H1 (cell line): ENCODE measurements around the gene HSD3B1. TPM values are rescaled to one million over a fixed set of nuclear protein-coding genes. Genes with fewer than 3 reads are reported as not detected.

Experiments used
- CTCF ChIA-PET: fragments of 300-600 bp; sonication (Branson Sonifier 250); formaldehyde crosslinking; loops from one replicate; lab custom pipeline; 2021; ENCODE audit not compliant: partially characterized antibody; lab: Charles Lee
- POLR2A ChIA-PET: fragments of 300-600 bp; sonication (Branson Sonifier 250); formaldehyde crosslinking; loops from one replicate; lab custom pipeline; 2021; ENCODE audit warnings: inconsistent platforms; ENCODE audit not compliant: partially characterized antibody; lab: Charles Lee
- DNase-seq, 2 experiments: peaks; one replicate each; pipeline versions ENCODE4 v3.0.0 to v3.0.0-alpha.2; 2010 to 2022; ENCODE audit warnings: low spot score in 2 of 2, low read depth in 1 of 2, mixed read lengths in 1 of 2
- FAIRE-seq: peaks from 2 replicates; lab custom pipeline; 2011; peaks lifted over from hg19 to GRCh38; lab: Jason Lieb, UNC
- H2AFZ ChIP-seq: 2 replicates; pipeline ENCODE4 v1.8.1; 2012; ENCODE audit warnings: low read length, inconsistent platforms
- H2AK5ac ChIP-seq: 2 replicates; pipeline ENCODE4 v1.6.1; 2013; ENCODE audit warnings: low read depth, low read length
- H2BK120ac ChIP-seq: replicated peaks from 2 replicates; pipeline ENCODE3; 2013; ENCODE audit warnings: low read depth, low read length, inconsistent platforms
- H2BK12ac ChIP-seq: 2 replicates; pipeline ENCODE4 v1.6.1; 2013; ENCODE audit warnings: low read depth, low read length
- H2BK15ac ChIP-seq: 2 replicates; pipeline ENCODE4 v1.6.1; 2013; ENCODE audit warnings: low read length
- H2BK20ac ChIP-seq: 2 replicates; pipeline ENCODE4 v1.6.1; 2013; ENCODE audit warnings: low read length
- H2BK5ac ChIP-seq: 2 replicates; pipeline ENCODE4 v1.6.1; 2013; ENCODE audit warnings: low read depth, low read length
- H3K14ac ChIP-seq: 2 replicates; pipeline ENCODE4 v1.6.1; 2013; ENCODE audit warnings: inconsistent platforms; ENCODE audit not compliant: insufficient read length
- H3K18ac ChIP-seq: 2 replicates; pipeline ENCODE4 v1.6.1; 2013; ENCODE audit warnings: low read length; ENCODE audit errors: extremely low read depth
- H3K23ac ChIP-seq: 2 replicates; pipeline ENCODE4 v1.6.1; 2013; ENCODE audit warnings: inconsistent platforms; ENCODE audit not compliant: insufficient read length
- H3K23me2 ChIP-seq: 2 replicates; pipeline ENCODE4 v1.6.1; 2013; ENCODE audit warnings: low read depth, low read length
- H3K27ac ChIP-seq: 2 replicates; pipeline ENCODE4 v1.6.1; 2011; ENCODE audit warnings: low read depth, low read length, inconsistent platforms
- H3K27me3 ChIP-seq, 4 experiments: replicated peaks in 1 of 4; 1 replicate in 1 of 4; 2 replicates in 3 of 4; pipeline versions ENCODE4 v1.6.1 to v1.8.1; 2011 to 2013; ENCODE audit warnings: low read length in 3 of 4, mild to moderate bottlenecking in 3 of 4, inconsistent platforms in 2 of 4, mixed read lengths in 2 of 4, moderate library complexity in 1 of 4; ENCODE audit not compliant: control insufficient read depth in 3 of 4, insufficient read depth in 3 of 4; ENCODE audit errors: extremely low read depth in 1 of 4
- H3K36me3 ChIP-seq, 4 experiments: 2 replicates each; pipeline versions ENCODE4 v1.6.1 to v1.8.1; 2011 to 2013; ENCODE audit warnings: mild to moderate bottlenecking in 4 of 4, low read length in 3 of 4, moderate library complexity in 2 of 4, control low read depth in 1 of 4, inconsistent platforms in 1 of 4; ENCODE audit not compliant: insufficient read depth in 4 of 4, control insufficient read depth in 2 of 4
- H3K4ac ChIP-seq: replicated peaks from 2 replicates; pipeline ENCODE3; 2013; ENCODE audit warnings: low read length, low read depth, mixed read lengths, inconsistent platforms; ENCODE audit not compliant: insufficient read length
- H3K4me1 ChIP-seq, 4 experiments: replicated peaks in 1 of 4; 1 replicate in 1 of 4; 2 replicates in 3 of 4; pipeline versions ENCODE4 v1.6.1 to v1.8.1; 2011 to 2013; ENCODE audit warnings: low read length in 3 of 4, inconsistent platforms in 2 of 4, mixed read lengths in 1 of 4; ENCODE audit not compliant: insufficient read depth in 4 of 4, control insufficient read depth in 3 of 4
- H3K4me2 ChIP-seq, 2 experiments: 2 replicates each; pipeline versions ENCODE4 v1.6.1 to v1.8.1; 2011 to 2013; ENCODE audit warnings: low read depth in 2 of 2, low read length in 2 of 2, control low read depth in 1 of 2, inconsistent platforms in 1 of 2, mild to moderate bottlenecking in 1 of 2; ENCODE audit not compliant: insufficient read depth in 1 of 2
- H3K4me3 ChIP-seq, 4 experiments: fragments of 200-600, 300-600 bp in 1 of 4; sonication (generic), shearing (Covaris generic), sonication (Bioruptor Twin) in 1 of 4; 2 replicates each; pipeline versions ENCODE4 v1.5.1 to v1.8.1; 2011 to 2016; ENCODE audit warnings: low read length in 4 of 4, low read depth in 3 of 4, control low read depth in 2 of 4, inconsistent platforms in 2 of 4, mild to moderate bottlenecking in 2 of 4, mixed read lengths in 1 of 4, moderate library complexity in 1 of 4; ENCODE audit not compliant: insufficient read depth in 2 of 4; ENCODE audit errors: extremely low read depth in 1 of 4
- H3K56ac ChIP-seq: replicated peaks from 2 replicates; pipeline ENCODE3; 2013; ENCODE audit warnings: low read depth, mild to moderate bottlenecking, mixed read lengths, low read length, inconsistent platforms; ENCODE audit not compliant: insufficient read length
- H3K79me1 ChIP-seq: 2 replicates; pipeline ENCODE4 v1.6.1; 2013; ENCODE audit warnings: low read depth, low read length, control low read depth
- H3K79me2 ChIP-seq, 2 experiments: 2 replicates each; pipeline versions ENCODE4 v1.6.1 to v1.8.1; 2012 to 2013; ENCODE audit warnings: low read length in 2 of 2, mild to moderate bottlenecking in 2 of 2, inconsistent platforms in 1 of 2; ENCODE audit not compliant: insufficient read depth in 2 of 2, control insufficient read depth in 1 of 2
- H3K9ac ChIP-seq, 4 experiments: replicated peaks in 1 of 4; 1 replicate in 1 of 4; 2 replicates in 3 of 4; pipeline versions ENCODE4 v1.6.1 to v1.8.1; 2011 to 2013; ENCODE audit warnings: low read depth in 3 of 4, low read length in 3 of 4, control low read depth in 2 of 4, mild to moderate bottlenecking in 2 of 4, moderate library complexity in 2 of 4, inconsistent platforms in 1 of 4; ENCODE audit errors: extremely low read depth in 1 of 4
- H3K9me3 ChIP-seq, 2 experiments: 2 replicates each; pipeline versions ENCODE4 v1.6.1 to v1.8.1; 2012 to 2013; ENCODE audit warnings: mild to moderate bottlenecking in 2 of 2, moderate library complexity in 2 of 2, control low read depth in 1 of 2, inconsistent platforms in 1 of 2, low read depth in 1 of 2, low read length in 1 of 2, mixed read lengths in 1 of 2; ENCODE audit not compliant: insufficient read depth in 2 of 2
- H4K20me1 ChIP-seq, 2 experiments: replicated peaks in 1 of 2; 2 replicates each; pipeline versions ENCODE3 to v1.8.1; 2011 to 2013; ENCODE audit warnings: inconsistent platforms in 2 of 2, low read length in 2 of 2, mild to moderate bottlenecking in 1 of 2; ENCODE audit not compliant: insufficient read depth in 2 of 2, control insufficient read depth in 1 of 2
- H4K5ac ChIP-seq: 2 replicates; pipeline ENCODE4 v1.6.1; 2013; ENCODE audit warnings: low read length, low read depth, mixed read lengths, inconsistent platforms; ENCODE audit not compliant: insufficient read length
- H4K8ac ChIP-seq: 2 replicates; pipeline ENCODE4 v1.8.0; 2013; ENCODE audit warnings: mild to moderate bottlenecking, moderate library complexity, low read length, inconsistent platforms; ENCODE audit not compliant: insufficient read depth; ENCODE audit errors: extremely low read depth
- H4K91ac ChIP-seq: replicated peaks from 2 replicates; pipeline ENCODE3; 2013; ENCODE audit warnings: low read length, mixed read lengths, inconsistent platforms; ENCODE audit not compliant: insufficient read length
- CREB1 ChIP-seq: IDR thresholded peaks from 2 replicates; pipeline ENCODE4 v1.6.1; 2012; ENCODE audit warnings: inconsistent platforms
- RFX5 ChIP-seq: IDR thresholded peaks from 2 replicates; pipeline ENCODE4 v1.6.1; 2011; ENCODE audit warnings: low read depth, low read length, improper control_type of control experiment, borderline replicate concordance
- SIRT6 ChIP-seq: IDR thresholded peaks from one replicate; pipeline ENCODE4 v1.7.1; 2012; ENCODE audit warnings: low read length, inconsistent platforms
- SIX5 ChIP-seq: IDR thresholded peaks from 2 replicates; pipeline ENCODE4 v1.6.1; 2011; ENCODE audit warnings: mild to moderate bottlenecking, low read depth, low read length
- WGBS, 2 experiments: shearing (Covaris generic) in 1 of 2; methylation state at CpG; one replicate each; pipeline versions ENCODE4 v1.1.6 to v1.1.7; 2013 to 2015; ENCODE audit warnings: low lambda C conversion rate in 2 of 2, mixed read lengths in 2 of 2, inconsistent platforms in 1 of 2, low coverage in 1 of 2, missing lambda C conversion rate in 1 of 2; ENCODE audit not compliant: insufficient replicate concordance in 2 of 2, insufficient coverage in 1 of 2, insufficient read length in 1 of 2; ENCODE audit errors: extremely low coverage in 1 of 2, missing lambda C conversion rate in 1 of 2; 5-methylcytosine and 5-hydroxymethylcytosine counted together
- polyA plus RNA-seq, 7 experiments: library from polyadenylated mRNA; depleted of rRNA in 3 of 7; stranded (reverse) in 5 of 7; unstranded in 2 of 7; fragments of >200 nt in 5 of 7; fragments of 200-250 nt in 2 of 7; gene quantifications; 1 replicate in 5 of 7; 2 replicates in 1 of 7; 4 replicates in 1 of 7; pipeline versions ENCODE4 v1.2.1 to v1.2.3, GENCODE V29; 2011 to 2013; ENCODE audit warnings: missing spikeins in 2 of 7, mixed read lengths in 2 of 7
- total RNA-seq: library from RNA; stranded (reverse); fragmentation: NEBNext Ultra II Directional; extraction: Animal tissue kit (Norgen Biotek cat#: 25700); gene quantifications from 2 replicates; pipeline ENCODE4 v1.2.1, GENCODE V29; 2021
- TF ChIP-seq, protein P1 (sequence below): IDR thresholded peaks from 2 replicates; pipeline ENCODE4 v1.6.1; 2012; ENCODE audit warnings: low read length, inconsistent platforms

Gene HSD3B1
- total and polyA plus RNA-seq, 2 of the 8 experiments (the other 6 are each of a cell fraction or from before 2014, with no cell fraction given), result not detected

DNA sequence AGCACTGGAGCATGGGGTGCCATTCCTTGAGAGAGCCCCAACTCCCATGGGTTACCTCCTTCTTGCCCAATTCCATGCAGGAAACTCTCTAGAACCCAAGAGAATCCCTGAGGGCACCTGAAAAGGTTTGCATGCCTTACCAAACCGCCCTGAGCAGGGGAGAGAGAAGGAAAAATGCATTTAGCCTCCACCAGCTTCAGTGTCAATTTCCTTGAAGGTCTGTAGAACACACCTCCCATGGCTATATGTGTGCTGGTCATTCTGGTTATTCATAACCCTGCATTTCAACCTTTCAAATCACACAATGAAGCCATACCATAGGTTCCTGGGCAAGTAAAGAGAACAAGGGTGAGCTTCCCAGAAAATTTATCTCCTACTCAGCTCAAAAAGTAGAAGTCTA is 39.6 kb downstream of the HSD3B1 start:
- Histone ChIP-seq H4K5ac (no peak overlapping the region), H3K23me2 (no peaks in the 10 kb centered on the region; the same call in 1 of the 2 replicates), H3K14ac (no peak overlapping the region), H3K4ac (no peak overlapping the region), H3K79me1 (no peaks in the 10 kb centered on the region), H3K56ac (no peak overlapping the region), H2BK20ac (no peak overlapping the region), H3K4me1 (no peaks in the 10 kb centered on the region), H3K4me3 (no peak overlapping the region), H3K9me3 (no peaks in the 10 kb centered on the region), H3K36me3 (no peaks in the 10 kb centered on the region), H2BK15ac (no peak overlapping the region), H3K18ac (no peak overlapping the region), H2AK5ac (no peak overlapping the region), H2BK5ac (no peak overlapping the region), H4K8ac (no peak overlapping the region), H3K27ac (no peak overlapping the region), H4K91ac (no peak overlapping the region), H3K23ac (no peak overlapping the region), H3K27me3 (no peaks in the 10 kb centered on the region), H3K9ac (no peak overlapping the region), H2BK12ac (no peak overlapping the region), H2AFZ (no peak overlapping the region), H4K20me1 (no peaks in the 10 kb centered on the region), H3K79me2 (no peaks in the 10 kb centered on the region), H2BK120ac (no peak overlapping the region), H3K4me2 (no peak overlapping the region)
- WGBS, 2 experiments, result 77% methylated on average over 1 of the region's 1 CpG; no CpG with 5 or more reads in 1 of the 2 experiments
- DNase-seq (no peak), FAIRE-seq (no peak)
- ChIA-PET POLR2A (no interaction called here), CTCF (interaction anchor here (1.0 to 3.2 kb wide), 6 partner anchors 16 to 97 kb away, joined by 3 to 13 read pairs (median 7); no protein-coding TSS in a partner anchor)
- no peak for TF ChIP-seq SIX5
- TF ChIP-seq CREB1, result no peak
- TF ChIP-seq, protein P1, sequence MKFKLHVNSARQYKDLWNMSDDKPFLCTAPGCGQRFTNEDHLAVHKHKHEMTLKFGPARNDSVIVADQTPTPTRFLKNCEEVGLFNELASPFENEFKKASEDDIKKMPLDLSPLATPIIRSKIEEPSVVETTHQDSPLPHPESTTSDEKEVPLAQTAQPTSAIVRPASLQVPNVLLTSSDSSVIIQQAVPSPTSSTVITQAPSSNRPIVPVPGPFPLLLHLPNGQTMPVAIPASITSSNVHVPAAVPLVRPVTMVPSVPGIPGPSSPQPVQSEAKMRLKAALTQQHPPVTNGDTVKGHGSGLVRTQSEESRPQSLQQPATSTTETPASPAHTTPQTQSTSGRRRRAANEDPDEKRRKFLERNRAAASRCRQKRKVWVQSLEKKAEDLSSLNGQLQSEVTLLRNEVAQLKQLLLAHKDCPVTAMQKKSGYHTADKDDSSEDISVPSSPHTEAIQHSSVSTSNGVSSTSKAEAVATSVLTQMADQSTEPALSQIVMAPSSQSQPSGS, result no peak
- no peak for TF ChIP-seq RFX5
- no peak for TF ChIP-seq SIRT6
